K562 (cell line): ENCODE results near the gene RAB7A. TPM values are rescaled to one million over a fixed set of nuclear protein-coding genes. Genes with fewer than 3 reads are reported as not detected.

Experiments
- ATAC-seq: fragments of 200-7000 bp; cut with Tn5 transposase; 3 replicates; pipeline ENCODE4 v1.9.1; 2020; ENCODE audit warnings: moderate library complexity
- BruUV-seq: library from RNA; stranded (reverse); fragments of 400-500 nt; replicated peaks from 2 replicates; lab custom pipeline; 2021; lab: Mats Ljungman, UMichigan
- CTCF ChIA-PET: fragments of 300-600 bp; formaldehyde crosslinking; extraction: SDS; loops from one replicate; lab custom pipeline; 2021; ENCODE audit warnings: low intra/inter-chr PET ratio; lab: Yijun Ruan, JAX
- POLR2A ChIA-PET: fragments of 300-600, 350-650 bp; sonication (Branson Sonifier 250); formaldehyde crosslinking; extraction: SDS; loops from one replicate; lab custom pipeline; 2021; ENCODE audit warnings: antibody characterized with exemption, inconsistent platforms; lab: Yijun Ruan, JAX
- DNase-seq, 4 experiments: peaks; one replicate each; pipeline versions ENCODE4 v3.0.0 to v3.0.0-alpha.2; 2011 to 2018; ENCODE audit warnings: low spot score in 3 of 4, mixed read lengths in 3 of 4; ENCODE audit errors: extremely low read depth in 1 of 4
- FAIRE-seq: peaks from 2 replicates; lab custom pipeline; 2011; peaks lifted over from hg19 to GRCh38; lab: Jason Lieb, UNC
- H2AFZ ChIP-seq: 2 replicates; pipeline ENCODE4 v1.6.0; 2011; ENCODE audit warnings: low read depth, low read length, control low read depth, inconsistent platforms
- H3K27ac ChIP-seq: fragments of 200-600 bp; 3 replicates; pipeline ENCODE4 v1.8.0; 2011; ENCODE audit warnings: low read depth, mild to moderate bottlenecking, control low read depth, inconsistent platforms, low read length, moderate library complexity, mixed read lengths; ENCODE audit errors: extremely low read depth
- H3K27me3 ChIP-seq, 2 experiments: fragments of 300-600 bp in 1 of 2; 2 replicates in 1 of 2; 3 replicates in 1 of 2; pipeline versions ENCODE4 v1.6.0 to v1.8.0; 2011; ENCODE audit warnings: inconsistent platforms in 2 of 2, low read length in 2 of 2, mild to moderate bottlenecking in 1 of 2, mixed read lengths in 1 of 2, moderate library complexity in 1 of 2; ENCODE audit not compliant: control insufficient read depth in 2 of 2, insufficient read depth in 2 of 2
- H3K36me3 ChIP-seq: fragments of 300-600 bp; 3 replicates; pipeline ENCODE4 v1.8.0; 2011; ENCODE audit warnings: mild to moderate bottlenecking, low read length, inconsistent platforms; ENCODE audit not compliant: control insufficient read depth, insufficient read depth
- H3K4me1 ChIP-seq, 2 experiments: fragments of 200-600 bp in 1 of 2; replicated peaks in 1 of 2; 2 replicates in 1 of 2; 3 replicates in 1 of 2; pipeline versions ENCODE4 v1.5.1 to v1.8.0; 2011; ENCODE audit warnings: inconsistent platforms in 2 of 2, low read length in 2 of 2, mild to moderate bottlenecking in 1 of 2, mixed read lengths in 1 of 2, moderate library complexity in 1 of 2; ENCODE audit not compliant: control insufficient read depth in 2 of 2, insufficient read depth in 2 of 2
- H3K4me2 ChIP-seq: 2 replicates; pipeline ENCODE4 v1.6.1; 2011; ENCODE audit warnings: low read length, control low read depth, inconsistent platforms, mixed read lengths; ENCODE audit not compliant: insufficient read depth
- H3K4me3 ChIP-seq: fragments of 200-600 bp; sonication (generic), shearing (Covaris generic); 2 replicates; pipeline ENCODE4 v1.5.1; 2016; ENCODE audit warnings: control low read depth, inconsistent platforms
- H3K79me2 ChIP-seq: fragments of 200-600 bp; 3 replicates; pipeline ENCODE4 v1.8.0; 2011; ENCODE audit warnings: low read length, inconsistent platforms; ENCODE audit not compliant: control insufficient read depth, insufficient read depth
- H3K9ac ChIP-seq, 2 experiments: 2 replicates each; pipeline versions ENCODE4 v1.6.0 to v1.6.1; 2011; ENCODE audit warnings: low read depth in 2 of 2, low read length in 2 of 2, control low read depth in 1 of 2, inconsistent platforms in 1 of 2, mild to moderate bottlenecking in 1 of 2, mixed read lengths in 1 of 2; ENCODE audit not compliant: insufficient read depth in 1 of 2
- H3K9me1 ChIP-seq: one replicate; pipeline ENCODE4 v1.6.0; 2011; ENCODE audit warnings: inconsistent platforms, mild to moderate bottlenecking, low read length, moderate library complexity; ENCODE audit not compliant: control insufficient read depth, insufficient read depth
- H3K9me3 ChIP-seq: replicated peaks from 2 replicates; pipeline ENCODE4 v1.5.1; 2011; ENCODE audit warnings: low read depth, low read length, inconsistent platforms; ENCODE audit not compliant: control insufficient read depth, insufficient read depth
- H4K20me1 ChIP-seq: replicated peaks from 2 replicates; pipeline ENCODE4 v1.6.1; 2011; ENCODE audit warnings: low read length, inconsistent platforms, mixed read lengths; ENCODE audit not compliant: control insufficient read depth, insufficient read depth
- ARID1B ChIP-seq: fragments of 450-650 bp; IDR thresholded peaks from 2 replicates; pipeline ENCODE4 v1.6.1; 2016; ENCODE audit warnings: antibody characterized with exemption, mild to moderate bottlenecking, inconsistent platforms
- ETV5 ChIP-seq: sonication (generic); formaldehyde crosslinking; IDR thresholded peaks from 2 replicates; pipeline ENCODE4 v1.4.0; 2020; ENCODE audit warnings: low read depth, mild to moderate bottlenecking, missing genetic modification reagents
- TCFL5 ChIP-seq: fragments of 250-450 bp; sonication (Bioruptor Pico); conservative IDR thresholded peaks from 2 replicates; pipeline ENCODE4 v1.6.1; 2021; ENCODE audit warnings: mild to moderate bottlenecking, moderate library complexity, matching md5 sums
- ZNF143 ChIP-seq: sonication (generic); formaldehyde crosslinking; IDR thresholded peaks from 2 replicates; pipeline ENCODE4 v1.9.0; 2022; ENCODE audit warnings: mild to moderate bottlenecking, missing genetic modification reagents
- ZNF3 ChIP-seq: fragments of 250-450 bp; sonication (Bioruptor Pico); IDR thresholded peaks from 2 replicates; pipeline ENCODE4 v1.5.0; 2021; ENCODE audit warnings: mild to moderate bottlenecking, moderate library complexity
- WGBS: fragments of 100-300 bp; shearing (Covaris generic); methylation state at CpG from one replicate; pipeline ENCODE4 v1.1.6; 2016; ENCODE audit warnings: low coverage, mixed read lengths; ENCODE audit not compliant: insufficient coverage; ENCODE audit errors: missing lambda C conversion rate; 5-methylcytosine and 5-hydroxymethylcytosine counted together
- in situ Hi-C: fragments of 300-500 bp; cut with MboI; formaldehyde crosslinking; loops from 4 replicates; pipeline ENCODE4 v1.15.0; 2018; ENCODE audit warnings: inconsistent platforms, mixed read lengths
- intact Hi-C: fragments of 100-400 bp; cut with micrococcal nuclease; formaldehyde crosslinking; loops from 2 replicates; pipeline ENCODE4 v1.14.2; 2022
- polyA plus RNA-seq, 8 experiments: library from polyadenylated mRNA; depleted of rRNA in 4 of 8; stranded (reverse) in 5 of 8; unstranded in 3 of 8; fragments of >200 nt; fragmentation: Nextera tagmentation in 2 of 8; fragmentation: Illumina TruSeq in 1 of 8; extraction: Ambion mirVana in 2 of 8; extraction: Trizol in 1 of 8; gene quantifications; 2 replicates each; pipeline versions ENCODE4 v1.2.1 to v1.2.3, GENCODE V29; 2011 to 2014; ENCODE audit warnings: inconsistent platforms in 1 of 8, missing spikeins in 1 of 8
- total RNA-seq, 7 experiments: library from RNA; depleted of rRNA in 6 of 7; stranded (reverse); fragments of >200 nt in 6 of 7; fragmentation: Illumina TruSeq in 2 of 7; extraction: Trizol in 2 of 7; gene quantifications; 2 replicates each; pipeline versions ENCODE4 v1.2.1 to v1.2.3, GENCODE V29; 2011 to 2021; ENCODE audit warnings: low replicate concordance in 1 of 7
- TF ChIP-seq, protein P1 (sequence below): fragments of 450-650 bp; IDR thresholded peaks from 2 replicates; pipeline ENCODE4 v1.6.1; 2018; ENCODE audit not compliant: partially characterized antibody
- TF ChIP-seq, protein P2 (sequence below): fragments of 200-800 bp; sonication (Bioruptor generic); IDR thresholded peaks from 2 replicates; pipeline ENCODE4 v1.6.1; 2017; ENCODE audit warnings: missing genetic modification characterization, missing compliant biosample characterization
- TF ChIP-seq, protein P3 (sequence below): fragments of 250-450 bp; sonication (Bioruptor Pico); IDR thresholded peaks from 2 replicates; pipeline ENCODE4 v1.8.0; 2022; ENCODE audit warnings: inconsistent platforms

Gene RAB7A
- total and polyA plus RNA-seq, 9 of the 15 experiments (the other 6 are each of a cell fraction or from before 2014, with no cell fraction given) = 30.9 to 204 (median 72.8) TPM

DNA sequence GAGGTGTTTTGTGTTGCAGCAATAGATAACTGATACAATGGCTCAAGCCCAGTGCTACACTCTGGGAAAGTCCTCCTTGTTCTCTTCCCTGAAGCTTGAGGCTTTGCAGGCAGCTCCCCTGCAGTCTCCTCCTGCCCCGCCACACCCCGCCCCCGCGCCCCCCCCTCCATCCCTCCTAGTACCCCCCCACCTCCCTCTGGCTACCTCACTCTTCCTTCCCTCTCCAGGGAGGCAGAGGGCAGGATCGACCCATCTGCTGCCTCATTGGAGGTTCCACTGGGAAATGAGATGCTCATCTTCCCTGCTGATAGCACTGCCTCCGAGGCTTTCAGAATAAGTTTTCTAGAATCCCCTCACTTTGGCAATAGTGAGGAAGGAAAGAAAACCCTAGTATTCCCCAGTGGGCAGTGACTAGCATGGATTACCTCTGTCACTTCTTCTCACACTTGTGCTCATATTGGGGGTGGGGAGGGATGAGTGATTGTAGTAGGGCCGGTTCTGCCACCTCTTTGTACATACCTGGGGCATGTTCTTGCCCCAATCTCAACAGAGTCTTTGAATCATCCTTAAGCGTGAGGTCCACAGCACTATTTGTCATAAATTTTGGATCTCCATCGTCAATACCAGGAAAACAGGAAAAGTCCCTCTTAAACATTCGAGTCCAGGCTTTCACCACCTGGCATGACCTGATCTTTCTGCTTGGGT is 16.3 kb upstream of the RAB7A start:
- in situ Hi-C loops = no loop called here
- intact Hi-C loops = no loop called here
- CTCF ChIA-PET = no interaction called here
- no TSS peak for BruUV-seq
- POLR2A ChIA-PET = no interaction called here
- Histone ChIP-seq H3K4me3 (no peak overlapping the region), H3K36me3 (no peaks in the 10 kb centered on the region), H3K79me2 (no peaks in the 10 kb centered on the region), H3K27me3 (no peaks in the 10 kb centered on the region; a peak in 1 of 5 replicates), H4K20me1 (no peaks in the 10 kb centered on the region), H3K27ac (no peak overlapping the region), H3K4me2 (no peak overlapping the region), H3K9me1 (no peaks in the 10 kb centered on the region), H3K9ac (no peak overlapping the region), H2AFZ (no peak overlapping the region), H3K4me1 (no peaks in the 10 kb centered on the region; a peak in 2 of 5 replicates), H3K9me3 (no peaks in the 10 kb centered on the region)
- TF ChIP-seq, protein P1, sequence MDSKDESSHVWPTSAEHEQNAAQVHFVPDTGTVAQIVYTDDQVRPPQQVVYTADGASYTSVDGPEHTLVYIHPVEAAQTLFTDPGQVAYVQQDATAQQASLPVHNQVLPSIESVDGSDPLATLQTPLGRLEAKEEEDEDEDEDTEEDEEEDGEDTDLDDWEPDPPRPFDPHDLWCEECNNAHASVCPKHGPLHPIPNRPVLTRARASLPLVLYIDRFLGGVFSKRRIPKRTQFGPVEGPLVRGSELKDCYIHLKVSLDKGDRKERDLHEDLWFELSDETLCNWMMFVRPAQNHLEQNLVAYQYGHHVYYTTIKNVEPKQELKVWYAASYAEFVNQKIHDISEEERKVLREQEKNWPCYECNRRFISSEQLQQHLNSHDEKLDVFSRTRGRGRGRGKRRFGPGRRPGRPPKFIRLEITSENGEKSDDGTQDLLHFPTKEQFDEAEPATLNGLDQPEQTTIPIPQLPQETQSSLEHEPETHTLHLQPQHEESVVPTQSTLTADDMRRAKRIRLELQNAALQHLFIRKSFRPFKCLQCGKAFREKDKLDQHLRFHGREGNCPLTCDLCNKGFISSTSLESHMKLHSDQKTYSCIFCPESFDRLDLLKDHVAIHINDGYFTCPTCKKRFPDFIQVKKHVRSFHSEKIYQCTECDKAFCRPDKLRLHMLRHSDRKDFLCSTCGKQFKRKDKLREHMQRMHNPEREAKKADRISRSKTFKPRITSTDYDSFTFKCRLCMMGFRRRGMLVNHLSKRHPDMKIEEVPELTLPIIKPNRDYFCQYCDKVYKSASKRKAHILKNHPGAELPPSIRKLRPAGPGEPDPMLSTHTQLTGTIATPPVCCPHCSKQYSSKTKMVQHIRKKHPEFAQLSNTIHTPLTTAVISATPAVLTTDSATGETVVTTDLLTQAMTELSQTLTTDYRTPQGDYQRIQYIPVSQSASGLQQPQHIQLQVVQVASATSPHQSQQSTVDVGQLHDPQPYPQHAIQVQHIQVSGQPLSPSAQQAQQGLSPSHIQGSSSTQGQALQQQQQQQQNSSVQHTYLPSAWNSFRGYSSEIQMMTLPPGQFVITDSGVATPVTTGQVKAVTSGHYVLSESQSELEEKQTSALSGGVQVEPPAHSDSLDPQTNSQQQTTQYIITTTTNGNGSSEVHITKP = no peak
- TF ChIP-seq, protein P2, sequence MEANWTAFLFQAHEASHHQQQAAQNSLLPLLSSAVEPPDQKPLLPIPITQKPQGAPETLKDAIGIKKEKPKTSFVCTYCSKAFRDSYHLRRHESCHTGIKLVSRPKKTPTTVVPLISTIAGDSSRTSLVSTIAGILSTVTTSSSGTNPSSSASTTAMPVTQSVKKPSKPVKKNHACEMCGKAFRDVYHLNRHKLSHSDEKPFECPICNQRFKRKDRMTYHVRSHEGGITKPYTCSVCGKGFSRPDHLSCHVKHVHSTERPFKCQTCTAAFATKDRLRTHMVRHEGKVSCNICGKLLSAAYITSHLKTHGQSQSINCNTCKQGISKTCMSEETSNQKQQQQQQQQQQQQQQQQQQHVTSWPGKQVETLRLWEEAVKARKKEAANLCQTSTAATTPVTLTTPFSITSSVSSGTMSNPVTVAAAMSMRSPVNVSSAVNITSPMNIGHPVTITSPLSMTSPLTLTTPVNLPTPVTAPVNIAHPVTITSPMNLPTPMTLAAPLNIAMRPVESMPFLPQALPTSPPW (CRISPR knock-in tag) = 0 out of 2 replicates have a peak, but pooled peaks have one; percentile 11
- TF ChIP-seq TCFL5 = no peak
- TF ChIP-seq, protein P3, sequence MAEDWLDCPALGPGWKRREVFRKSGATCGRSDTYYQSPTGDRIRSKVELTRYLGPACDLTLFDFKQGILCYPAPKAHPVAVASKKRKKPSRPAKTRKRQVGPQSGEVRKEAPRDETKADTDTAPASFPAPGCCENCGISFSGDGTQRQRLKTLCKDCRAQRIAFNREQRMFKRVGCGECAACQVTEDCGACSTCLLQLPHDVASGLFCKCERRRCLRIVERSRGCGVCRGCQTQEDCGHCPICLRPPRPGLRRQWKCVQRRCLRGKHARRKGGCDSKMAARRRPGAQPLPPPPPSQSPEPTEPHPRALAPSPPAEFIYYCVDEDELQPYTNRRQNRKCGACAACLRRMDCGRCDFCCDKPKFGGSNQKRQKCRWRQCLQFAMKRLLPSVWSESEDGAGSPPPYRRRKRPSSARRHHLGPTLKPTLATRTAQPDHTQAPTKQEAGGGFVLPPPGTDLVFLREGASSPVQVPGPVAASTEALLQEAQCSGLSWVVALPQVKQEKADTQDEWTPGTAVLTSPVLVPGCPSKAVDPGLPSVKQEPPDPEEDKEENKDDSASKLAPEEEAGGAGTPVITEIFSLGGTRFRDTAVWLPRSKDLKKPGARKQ (CRISPR knock-in tag) = no peak
- TF ChIP-seq ZNF3 = no peak
- no peak for TF ChIP-seq ETV5 (CRISPR knock-in tag)
- no peak for TF ChIP-seq ZNF143 (CRISPR knock-in tag)
- TF ChIP-seq ARID1B = no peak
- DNase-seq = peak in 2 of 4 experiments; percentile 38 to 39
- WGBS = 18% methylated on average over 3 of the region's 10 CpGs
- no peak for ATAC-seq
- no peak for FAIRE-seq
